ENCODE results near the gene WDR5.

The WDR5 gene

DNA sequence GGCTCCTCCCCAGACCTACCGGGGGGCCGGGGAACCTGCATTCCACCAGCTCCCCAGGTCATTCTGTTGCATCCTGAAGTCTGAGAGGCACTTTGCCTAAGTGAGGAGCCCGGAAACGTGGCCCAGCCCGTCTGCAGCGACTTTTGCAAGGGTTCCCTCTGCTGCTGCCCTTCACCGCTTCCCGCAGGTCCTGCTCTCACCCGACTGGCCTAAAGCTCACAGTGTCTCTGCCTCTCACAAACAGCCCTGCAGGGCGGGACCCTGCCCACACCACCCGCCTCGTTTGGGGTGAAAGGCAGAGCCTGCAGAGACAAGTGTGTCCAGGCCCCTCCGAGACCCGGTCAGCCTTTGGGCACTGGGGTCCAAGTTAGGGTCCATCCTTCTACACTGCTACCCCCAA is 9.5 kb upstream of the WDR5 start:
- Histone ChIP-seq H3K4me3 (no peak overlapping the region), H3K27me3 (ENCODE audit: low read depth) (no peaks in the 10 kb centered on the region), H3K9me3 (no peaks in the 10 kb centered on the region), H3K36me3 (replicated peaks) (no peaks in the 10 kb centered on the region), H3K4me1 (no peaks in the 10 kb centered on the region)
- in situ Hi-C loops (cut with MboI; ENCODE audit: low sequenced_read_pairs), result no loop called here
- DNase-seq (ENCODE audit: low spot score in 2 of 2), result no peak

DNA sequence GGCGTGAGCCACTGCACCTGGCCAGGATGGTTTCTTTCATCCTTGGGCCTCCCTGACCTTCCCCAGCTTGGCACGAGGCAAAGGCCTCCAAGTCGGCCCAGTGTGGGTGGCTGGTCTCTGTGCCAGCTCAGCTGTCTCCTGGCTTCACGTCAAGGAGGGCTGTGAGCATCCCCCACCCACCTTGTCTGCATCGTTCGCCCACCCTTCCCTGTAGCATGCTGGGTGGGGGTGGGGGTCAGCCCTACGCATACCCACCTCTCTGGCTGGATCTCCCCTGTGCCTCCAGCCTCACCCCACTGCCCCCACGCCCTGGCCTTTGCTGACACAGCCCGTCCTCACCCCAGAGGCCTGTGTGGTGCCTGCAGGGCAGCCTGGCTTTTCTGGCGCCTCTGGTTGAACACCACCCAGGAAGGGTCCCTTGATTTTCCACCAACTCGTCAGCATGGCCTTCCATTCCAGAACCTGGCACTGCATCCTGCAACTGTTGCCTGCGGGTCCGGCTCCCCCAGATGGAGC is 8.8 kb upstream of the WDR5 start:
- no peak overlapping the region for H3K4me3 ChIP-seq
- no peaks in the 10 kb centered on the region for H3K9me3 ChIP-seq
- H3K36me3 ChIP-seq (replicated peaks), result no peaks in the 10 kb centered on the region
- no peaks in the 10 kb centered on the region for H3K27me3 ChIP-seq (ENCODE audit: low read depth)
- no peaks in the 10 kb centered on the region for H3K4me1 ChIP-seq
- in situ Hi-C loops (cut with MboI; ENCODE audit: low sequenced_read_pairs), result no loop called here
- DNase-seq (ENCODE audit: low spot score in 2 of 2), result no peak

DNA sequence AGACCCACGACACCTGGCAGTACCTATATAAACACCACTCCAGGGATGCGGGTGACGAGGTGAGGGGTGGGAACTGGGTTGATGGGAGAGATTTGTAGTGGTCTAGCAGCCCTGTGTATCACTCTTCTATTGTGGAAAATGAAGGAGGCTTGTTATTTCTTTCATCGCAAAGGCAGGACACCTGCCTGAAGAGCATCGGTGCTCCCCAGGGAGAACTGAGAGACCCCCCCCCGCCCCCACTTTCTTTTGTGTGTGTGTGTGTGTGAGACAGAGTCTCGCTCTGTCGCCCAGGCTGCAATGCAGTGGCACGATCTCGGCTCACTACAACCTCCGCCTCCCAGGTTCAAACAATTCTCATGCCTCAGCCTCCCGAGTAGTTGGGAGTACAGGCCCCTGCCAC is 8.3 kb upstream of the WDR5 start:
- DNase-seq (ENCODE audit: low spot score in 2 of 2), result no peak
- Histone ChIP-seq H3K4me3 (no peak overlapping the region), H3K9me3 (no peaks in the 10 kb centered on the region), H3K4me1 (no peaks in the 10 kb centered on the region), H3K36me3 (replicated peaks) (no peaks in the 10 kb centered on the region), H3K27me3 (ENCODE audit: low read depth) (no peaks in the 10 kb centered on the region)
- in situ Hi-C loops (cut with MboI; ENCODE audit: low sequenced_read_pairs), result no loop called here

DNA sequence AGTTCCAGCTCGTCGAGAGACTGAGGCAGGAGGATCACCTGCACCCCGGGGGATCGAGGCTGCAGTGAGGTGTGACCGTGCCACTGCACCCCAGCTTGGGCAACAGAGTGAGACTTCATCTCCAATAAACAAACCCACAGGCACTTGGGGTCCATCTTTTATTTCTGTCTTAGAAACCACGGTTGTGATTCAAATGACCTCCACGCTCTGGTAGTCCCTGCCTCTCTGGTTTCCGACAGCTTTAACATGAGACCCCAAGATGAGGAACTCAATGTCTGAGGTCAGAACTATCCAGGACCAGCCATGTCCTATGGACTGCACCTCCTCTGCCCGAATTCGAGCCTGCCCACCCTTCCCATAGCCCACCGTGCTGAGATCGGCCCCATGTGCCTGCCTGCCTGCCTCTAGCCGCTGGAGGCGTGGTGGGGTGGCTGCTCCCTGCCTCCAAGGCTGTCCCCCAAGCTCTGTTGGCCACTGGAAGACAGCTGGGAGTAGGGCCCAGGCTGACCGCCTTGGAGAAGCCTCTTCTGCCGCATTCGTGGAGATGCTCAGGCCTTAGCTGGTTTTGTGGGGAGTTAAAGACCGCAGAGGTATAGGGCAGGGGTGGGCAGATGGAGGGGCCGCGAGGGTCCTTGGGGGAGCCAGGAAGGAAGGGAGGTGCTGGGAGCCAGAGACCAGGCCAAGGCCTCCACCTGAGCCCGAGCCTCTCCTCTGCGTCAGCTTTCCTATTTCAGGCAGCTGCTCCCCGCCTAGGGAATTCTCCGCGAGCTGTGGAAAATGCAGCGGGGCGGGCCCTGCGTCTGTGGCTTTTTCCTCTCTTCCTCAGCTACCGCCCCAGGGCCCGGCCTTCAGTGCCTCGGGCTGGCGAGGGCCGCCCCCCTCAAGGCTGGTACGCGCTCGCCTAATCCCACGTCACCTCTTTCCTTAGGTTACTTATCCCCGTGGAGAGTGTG is 6.9 kb upstream of the WDR5 start:
- DNase-seq (ENCODE audit: low spot score in 2 of 2), result peak in 1 of 2 experiments; percentile 41
- in situ Hi-C loops (cut with MboI; ENCODE audit: low sequenced_read_pairs), result no loop called here
- H3K4me3 ChIP-seq, result no peak overlapping the region
- no peaks in the 10 kb centered on the region for H3K4me1 ChIP-seq
- no peaks in the 10 kb centered on the region for H3K36me3 ChIP-seq (replicated peaks)
- H3K9me3 ChIP-seq, result no peaks in the 10 kb centered on the region
- no peaks in the 10 kb centered on the region for H3K27me3 ChIP-seq (ENCODE audit: low read depth)

DNA sequence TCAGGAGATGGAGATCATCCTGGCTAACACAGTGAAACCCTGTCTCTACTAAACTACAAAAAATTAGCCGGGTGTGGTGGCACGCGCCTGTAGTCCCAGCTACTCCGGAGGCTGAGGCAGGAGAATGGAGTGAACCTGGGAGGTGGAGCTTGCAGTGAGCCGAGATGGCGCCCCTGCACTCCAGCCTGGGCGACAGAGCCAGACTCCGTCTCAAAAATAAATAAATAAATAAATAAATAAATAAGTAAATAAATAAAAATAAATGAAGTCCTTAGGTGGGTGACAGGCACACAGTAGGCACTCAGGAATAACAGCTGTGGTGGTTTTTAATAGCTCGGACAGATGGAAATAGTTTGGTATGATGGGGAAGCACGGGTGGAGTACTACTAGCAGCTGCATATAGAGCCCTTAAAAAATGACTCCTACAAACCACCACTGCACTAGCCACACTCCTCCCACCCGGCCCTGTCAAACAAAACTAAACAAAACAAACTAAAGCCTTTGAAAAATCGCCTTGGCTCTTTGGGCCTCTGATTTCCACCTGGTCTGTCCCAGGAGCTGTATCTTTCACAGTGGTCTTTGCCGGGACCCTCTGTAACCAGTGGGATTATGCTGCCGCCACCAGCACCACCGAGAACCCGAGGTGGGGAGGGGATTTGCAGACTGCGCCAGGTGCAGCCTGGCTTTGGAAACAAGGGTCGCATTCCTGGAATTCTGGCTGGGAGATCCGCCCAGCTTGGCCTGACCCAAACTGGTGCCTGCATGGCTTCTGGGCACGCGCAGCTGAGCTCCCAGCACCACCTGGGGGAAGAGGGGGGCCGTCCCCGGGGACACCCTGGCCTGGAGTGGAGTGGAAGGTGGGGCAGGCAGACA is 5.1 kb upstream of the WDR5 start:
- in situ Hi-C loops (cut with MboI; ENCODE audit: low sequenced_read_pairs), result no loop called here
- peak in 1 of 2 experiments; percentile 58 for DNase-seq (ENCODE audit: low spot score in 2 of 2)
- no peaks in the 10 kb centered on the region for H3K36me3 ChIP-seq (replicated peaks)
- no peak overlapping the region for H3K4me3 ChIP-seq
- no peaks in the 10 kb centered on the region for H3K27me3 ChIP-seq (ENCODE audit: low read depth)
- no peaks in the 10 kb centered on the region for H3K9me3 ChIP-seq
- H3K4me1 ChIP-seq, result peaks cover 5% of the 10 kb centered on the region

DNA sequence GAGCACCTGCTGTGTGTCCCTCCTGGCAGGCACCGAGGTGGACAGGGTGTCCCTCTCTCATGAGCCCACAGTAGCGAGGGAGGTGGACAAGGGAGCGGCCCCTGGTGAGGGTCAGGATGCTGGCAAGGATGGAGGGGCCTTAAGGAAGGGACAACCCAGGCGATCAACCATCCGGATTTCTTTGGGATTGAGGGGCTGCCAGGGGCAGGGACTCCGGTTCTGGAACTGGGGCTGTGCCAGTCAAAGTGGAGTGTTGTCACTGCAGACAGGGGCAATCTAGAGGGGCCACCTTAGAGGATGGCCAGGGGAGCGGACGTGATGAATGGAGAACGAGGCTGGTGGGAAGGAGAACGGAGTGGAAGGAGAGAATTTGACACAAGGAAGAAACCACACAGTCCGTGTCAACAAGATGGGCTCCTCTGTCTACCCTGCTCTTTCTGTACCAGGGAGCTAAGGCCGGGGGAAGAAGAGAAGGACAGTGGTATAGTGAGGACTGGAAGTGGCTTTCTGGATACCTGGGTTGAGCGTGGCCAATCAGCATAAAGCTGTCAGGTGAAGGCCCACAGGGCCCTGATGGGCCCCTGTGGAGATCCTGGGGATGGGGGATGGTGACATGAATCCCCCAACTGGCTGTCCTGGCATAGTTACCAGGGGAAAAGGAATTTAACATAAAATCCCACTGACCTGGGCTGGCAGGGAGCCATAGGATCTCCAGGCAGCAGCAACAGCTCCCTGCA is 4.2 kb upstream of the WDR5 start:
- no peak for DNase-seq (ENCODE audit: low spot score in 2 of 2)
- H3K27me3 ChIP-seq (ENCODE audit: low read depth), result no peaks in the 10 kb centered on the region
- H3K4me3 ChIP-seq, result no peak overlapping the region
- H3K9me3 ChIP-seq, result no peaks in the 10 kb centered on the region
- in situ Hi-C loops (cut with MboI; ENCODE audit: low sequenced_read_pairs), result no loop called here
- peaks cover 5% of the 10 kb centered on the region for H3K4me1 ChIP-seq
- H3K36me3 ChIP-seq (replicated peaks), result peaks cover 2% of the 10 kb centered on the region; the same call in 1 of the 2 replicates

DNA sequence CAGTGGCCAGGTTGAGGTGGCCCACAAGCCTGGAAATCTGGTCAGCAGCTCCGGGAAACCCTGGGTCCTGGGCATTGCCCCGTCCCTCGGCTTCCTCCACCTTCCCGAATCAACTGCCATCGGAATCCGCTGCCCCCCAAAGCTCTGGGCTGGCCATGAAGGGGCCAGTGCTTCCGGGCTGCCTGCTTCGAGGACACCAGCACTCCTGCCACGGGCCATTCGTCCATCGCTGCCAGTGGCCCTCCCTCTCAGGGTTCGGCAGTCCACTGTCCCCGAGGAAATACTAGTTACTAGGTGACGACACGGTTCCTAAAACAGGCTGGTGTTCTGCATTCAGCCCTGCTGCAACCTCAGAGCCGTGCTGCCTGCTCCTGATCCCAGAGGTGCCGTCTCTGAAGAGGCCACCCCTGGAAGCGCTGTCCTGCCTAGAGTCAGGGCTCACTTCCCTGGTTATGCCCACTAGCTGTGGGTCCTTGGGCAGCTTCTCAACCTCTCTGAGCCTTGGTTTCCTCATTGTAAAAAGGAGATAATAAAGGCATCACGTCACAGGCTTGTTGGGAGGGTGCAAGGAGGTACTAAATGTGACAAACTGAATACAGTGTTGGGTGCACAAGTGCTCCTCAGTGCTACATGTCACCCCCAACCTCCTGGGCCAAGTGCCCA is 3.5 kb upstream of the WDR5 start:
- H3K4me3 ChIP-seq, result no peak overlapping the region
- H3K9me3 ChIP-seq, result no peaks in the 10 kb centered on the region
- DNase-seq (ENCODE audit: low spot score in 2 of 2), result no peak
- H3K36me3 ChIP-seq (replicated peaks), result peaks cover 3% of the 10 kb centered on the region; the same call in 1 of the 2 replicates
- H3K27me3 ChIP-seq (ENCODE audit: low read depth), result no peaks in the 10 kb centered on the region
- in situ Hi-C loops (cut with MboI; ENCODE audit: low sequenced_read_pairs), result no loop called here
- peaks cover 10% of the 10 kb centered on the region for H3K4me1 ChIP-seq

DNA sequence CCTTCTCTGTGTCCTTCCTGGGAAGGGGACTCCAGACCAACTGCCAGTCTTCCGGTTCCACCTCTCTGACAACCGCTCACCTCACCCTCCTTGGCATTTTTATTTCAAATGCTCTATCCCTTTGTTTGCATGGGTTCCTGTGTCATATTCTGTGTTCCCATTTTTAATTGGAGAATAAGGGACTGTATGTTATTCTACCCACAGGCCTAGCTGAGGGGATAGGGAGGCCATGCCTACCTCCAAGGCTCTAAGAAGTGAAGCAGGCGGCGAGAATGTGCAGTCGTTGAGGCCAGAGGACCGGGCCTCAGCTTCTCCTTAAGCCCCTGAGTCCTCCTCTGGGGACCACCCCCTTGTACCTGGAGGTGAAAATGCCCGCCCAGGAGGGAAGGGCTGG is 936 bp upstream of the WDR5 start:
- no peaks in the 10 kb centered on the region for H3K9me3 ChIP-seq
- H3K4me1 ChIP-seq, result peaks cover 17% of the 10 kb centered on the region
- in situ Hi-C loops (cut with MboI; ENCODE audit: low sequenced_read_pairs), result no loop called here
- peak overlapping the region; percentile 81 for H3K4me3 ChIP-seq
- no peaks in the 10 kb centered on the region for H3K27me3 ChIP-seq (ENCODE audit: low read depth)
- peaks cover 6% of the 10 kb centered on the region for H3K36me3 ChIP-seq (replicated peaks)
- DNase-seq (ENCODE audit: low spot score in 2 of 2), result peak in 1 of 2 experiments; percentile 65

DNA sequence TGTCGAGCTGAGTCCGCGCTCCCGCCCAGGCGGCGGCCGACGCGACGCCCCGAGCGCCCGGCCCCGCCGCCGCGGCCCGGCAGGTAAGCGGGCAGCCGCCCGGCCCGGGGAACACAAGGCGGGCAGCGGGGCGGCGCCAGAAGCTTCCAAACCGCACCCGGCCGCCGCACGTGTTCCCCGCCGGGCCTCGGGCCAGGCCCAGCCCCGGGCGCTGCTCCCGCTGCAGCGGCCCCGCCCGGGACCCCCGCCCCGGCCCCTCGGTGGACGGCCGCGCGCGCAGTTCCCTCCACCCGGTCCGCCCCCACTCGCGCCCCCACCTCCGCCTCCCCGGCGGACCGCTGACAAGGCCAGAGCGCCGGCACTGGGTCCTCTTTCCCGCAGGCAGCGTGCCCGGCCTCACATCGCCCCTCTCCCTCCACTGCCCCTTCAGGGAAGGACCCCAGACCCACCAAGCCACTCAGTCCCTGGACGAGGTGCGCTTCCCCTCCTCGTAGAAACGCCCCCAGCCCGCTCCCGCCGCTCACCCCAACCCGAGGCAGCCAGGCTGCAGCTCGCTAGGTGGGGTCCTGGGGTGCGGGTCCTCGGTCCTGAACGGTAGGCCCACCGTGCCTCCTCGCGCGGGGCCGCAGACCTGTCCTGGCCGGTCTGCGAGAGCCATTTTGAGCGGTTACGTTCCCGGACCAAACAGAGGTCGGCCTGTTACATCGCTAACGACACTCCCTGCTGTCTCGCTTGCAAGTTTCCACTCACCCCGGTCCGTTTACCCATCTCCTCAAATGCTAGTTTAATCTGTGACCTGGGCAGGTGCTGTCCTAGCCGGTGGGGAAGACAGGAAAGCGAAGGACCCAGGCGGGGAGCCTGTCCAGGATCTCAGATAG is 475 bp downstream of the WDR5 start:
- H3K9me3 ChIP-seq, result no peaks in the 10 kb centered on the region
- peaks cover 17% of the 10 kb centered on the region for H3K4me1 ChIP-seq
- H3K36me3 ChIP-seq (replicated peaks), result peaks cover 20% of the 10 kb centered on the region
- in situ Hi-C loops (cut with MboI; ENCODE audit: low sequenced_read_pairs), result no loop called here
- H3K4me3 ChIP-seq, result peak overlapping the region; percentile 88
- peak in 1 of 2 experiments; percentile 26 for DNase-seq (ENCODE audit: low spot score in 2 of 2)
- no peaks in the 10 kb centered on the region for H3K27me3 ChIP-seq (ENCODE audit: low read depth)

DNA sequence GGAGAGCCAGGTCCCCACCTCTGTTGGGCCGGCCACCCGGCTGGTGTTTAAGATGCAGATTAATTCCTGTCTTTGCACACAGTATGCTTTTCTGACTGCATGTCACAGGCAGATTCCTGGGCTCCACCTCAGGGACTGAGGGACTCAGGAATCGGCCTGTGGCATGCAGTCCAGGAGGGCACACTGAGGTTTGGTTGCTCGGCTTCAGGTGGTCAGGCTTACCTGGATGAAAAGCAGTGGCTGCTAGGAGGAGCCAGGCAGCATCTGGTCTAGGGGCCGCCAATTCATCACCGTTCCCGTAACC is 1.1 kb downstream of the WDR5 start:
- Histone ChIP-seq H3K36me3 (replicated peaks) (peaks cover 25% of the 10 kb centered on the region), H3K4me3 (peak overlapping the region; percentile 88), H3K9me3 (no peaks in the 10 kb centered on the region), H3K4me1 (peaks cover 17% of the 10 kb centered on the region), H3K27me3 (ENCODE audit: low read depth) (no peaks in the 10 kb centered on the region)
- in situ Hi-C loops (cut with MboI; ENCODE audit: low sequenced_read_pairs), result no loop called here
- peak in 1 of 2 experiments; percentile 54 for DNase-seq (ENCODE audit: low spot score in 2 of 2)

DNA sequence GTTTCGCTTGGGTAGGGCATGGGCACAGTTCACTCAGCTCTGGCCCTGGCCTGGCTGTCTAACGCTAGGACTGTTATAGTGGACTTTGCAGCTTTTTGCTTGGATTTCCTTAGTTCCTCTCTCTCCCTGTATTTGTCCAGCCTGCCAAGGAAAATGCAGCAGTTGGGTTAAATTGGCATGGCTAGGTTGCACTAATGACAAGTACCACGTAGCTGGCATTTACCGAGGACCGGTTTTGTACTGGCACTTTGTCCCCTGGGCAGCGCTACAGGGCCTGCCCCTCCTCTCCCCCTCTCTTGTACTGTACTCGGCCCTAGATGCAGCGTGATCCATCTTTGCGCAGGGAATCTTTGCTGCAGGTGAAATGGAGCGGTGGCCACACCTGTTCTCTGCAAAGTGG is 2.4 kb downstream of the WDR5 start:
- Histone ChIP-seq H3K36me3 (replicated peaks) (peaks cover 32% of the 10 kb centered on the region), H3K4me3 (no peak overlapping the region), H3K9me3 (no peaks in the 10 kb centered on the region), H3K4me1 (peaks cover 17% of the 10 kb centered on the region), H3K27me3 (ENCODE audit: low read depth) (no peaks in the 10 kb centered on the region)
- no peak for DNase-seq (ENCODE audit: low spot score in 2 of 2)
- in situ Hi-C loops (cut with MboI; ENCODE audit: low sequenced_read_pairs), result no loop called here

DNA sequence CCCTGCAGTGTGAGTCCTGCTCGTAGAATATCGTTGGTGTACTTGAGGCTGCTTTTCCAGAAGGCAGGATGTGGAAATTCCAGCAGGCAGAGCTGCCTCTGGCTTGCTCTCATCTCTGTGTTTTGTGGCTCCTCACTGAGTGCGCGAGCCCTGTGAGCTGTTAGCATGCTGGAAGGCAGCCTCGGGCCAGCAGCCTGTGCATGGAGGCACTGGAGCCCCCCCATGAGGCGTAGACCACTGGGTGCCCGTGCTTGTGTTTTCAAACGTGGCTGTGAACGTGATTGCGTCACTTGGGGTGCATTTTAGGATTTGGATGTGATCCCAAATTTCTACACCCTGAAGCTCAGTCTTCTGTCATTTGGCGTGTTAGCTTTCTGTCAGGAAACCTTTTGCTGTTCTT is 3.2 kb downstream of the WDR5 start:
- in situ Hi-C loops (cut with MboI; ENCODE audit: low sequenced_read_pairs), result no loop called here
- no peak for DNase-seq (ENCODE audit: low spot score in 2 of 2)
- Histone ChIP-seq H3K27me3 (ENCODE audit: low read depth) (no peaks in the 10 kb centered on the region), H3K36me3 (replicated peaks) (peaks cover 37% of the 10 kb centered on the region), H3K4me1 (peaks cover 17% of the 10 kb centered on the region), H3K4me3 (no peak overlapping the region), H3K9me3 (no peaks in the 10 kb centered on the region)

Measured in HAP-1 (cell line).